HEK293T (cell line): ENCODE measurements around the gene S100Z.

Source experiments
- CTCF ChIA-PET: fragments of 350-600 bp; formaldehyde crosslinking; extraction: SDS; loops from one replicate; lab custom pipeline; 2021; ENCODE audit warnings: antibody characterized with exemption, inconsistent platforms; lab: Yijun Ruan, JAX
- POLR2A ChIA-PET: fragments of 350-600 bp; formaldehyde crosslinking; extraction: SDS; loops from one replicate; lab custom pipeline; 2020; ENCODE audit warnings: antibody characterized with exemption, inconsistent platforms; lab: Yijun Ruan, JAX
- DNase-seq: peaks from one replicate; pipeline ENCODE4 v3.0.0; 2012; ENCODE audit warnings: mixed read lengths; ENCODE audit errors: extremely low spot score
- ARNT ChIP-seq: fragments of 450-650 bp; IDR thresholded peaks from 2 replicates; pipeline ENCODE4 v1.6.1; 2017; ENCODE audit warnings: mild to moderate bottlenecking
- BHLHE40 ChIP-seq: fragments of 450-650 bp; IDR thresholded peaks from 2 replicates; pipeline ENCODE4 v1.6.1; 2016; ENCODE audit warnings: mild to moderate bottlenecking, moderate library complexity, borderline replicate concordance
- CTBP1 ChIP-seq: fragments of 450-650 bp; IDR thresholded peaks from 2 replicates; pipeline ENCODE4 v1.6.1; 2016; ENCODE audit warnings: borderline replicate concordance
- ELF4 ChIP-seq: fragments of 450-650 bp; IDR thresholded peaks from 2 replicates; pipeline ENCODE4 v1.6.1; 2017; ENCODE audit warnings: antibody characterized with exemption
- FOXA1 ChIP-seq: fragments of 450-650 bp; IDR thresholded peaks from 2 replicates; pipeline ENCODE4 v1.6.1; 2016; ENCODE audit warnings: mild to moderate bottlenecking
- FOXK2 ChIP-seq: fragments of 450-650 bp; IDR thresholded peaks from 2 replicates; pipeline ENCODE4 v1.6.1; 2016; ENCODE audit warnings: mild to moderate bottlenecking
- FOXM1 ChIP-seq: fragments of 450-650 bp; IDR thresholded peaks from 2 replicates; pipeline ENCODE4 v1.6.1; 2017; ENCODE audit warnings: mild to moderate bottlenecking, borderline replicate concordance
- HDGF ChIP-seq: fragments of 450-650 bp; IDR thresholded peaks from 2 replicates; pipeline ENCODE4 v1.6.1; 2017; ENCODE audit warnings: antibody characterized with exemption, borderline replicate concordance
- L3MBTL2 ChIP-seq: fragments of 450-650 bp; conservative IDR thresholded peaks from 2 replicates; pipeline ENCODE4 v1.6.1; 2016; ENCODE audit warnings: mild to moderate bottlenecking
- LEF1 ChIP-seq: fragments of 450-650 bp; IDR thresholded peaks from 2 replicates; pipeline ENCODE4 v1.6.1; 2017; ENCODE audit warnings: mild to moderate bottlenecking, borderline replicate concordance
- NFRKB ChIP-seq: fragments of 450-650 bp; IDR thresholded peaks from 2 replicates; pipeline ENCODE4 v1.6.1; 2016; ENCODE audit warnings: mild to moderate bottlenecking, moderate library complexity
- PKNOX1 ChIP-seq: fragments of 450-650 bp; IDR thresholded peaks from 2 replicates; pipeline ENCODE4 v1.6.1; 2016
- SP1 ChIP-seq: fragments of 450-650 bp; IDR thresholded peaks from 2 replicates; pipeline ENCODE4 v1.6.1; 2017
- SUZ12 ChIP-seq: fragments of 450-650 bp; IDR thresholded peaks from 2 replicates; pipeline ENCODE4 v1.6.1; 2016; ENCODE audit warnings: mild to moderate bottlenecking
- TARDBP ChIP-seq: fragments of 450-650 bp; IDR thresholded peaks from 2 replicates; pipeline ENCODE4 v1.6.1; 2016
- ZNF384 ChIP-seq: fragments of 450-650 bp; IDR thresholded peaks from 2 replicates; pipeline ENCODE4 v1.6.1; 2016

S100Z gene

GRCh38 chr5:76861612-76862011 is 11.8 kb downstream of the S100Z start:
- CTCF ChIA-PET: no interaction called here
- DNase-seq: no peak
- POLR2A ChIA-PET: no interaction called here
- TF ChIP-seq L3MBTL2 (no peak), HDGF (no peak), FOXA1 (no peak), CTBP1 (no peak), ELF4 (no peak), FOXM1 (no peak)

- TF ChIP-seq ARNT (no peak), ELF4 (no peak), FOXK2 (no peak), L3MBTL2 (no peak), FOXA1 (no peak), ZNF384 (no peak), TARDBP (no peak), BHLHE40 (no peak), SP1 (no peak), NFRKB (no peak), FOXM1 (no peak), PKNOX1 (no peak), CTBP1 (no peak), HDGF (no peak), LEF1 (no peak), SUZ12 (no peak)
- POLR2A ChIA-PET: interaction anchor here (0.5 kb wide), 1 partner anchor 17 kb away, joined by 3 read pairs; no protein-coding TSS in a partner anchor
- CTCF ChIA-PET: no interaction called here
- DNase-seq: no peak
These were observed 13.2 kb downstream of the S100Z start for GRCh38 chr5:76863001-76863400.

- ChIA-PET CTCF (interaction anchor here (0.6 kb wide), 1 partner anchor 150 kb away, joined by 3 read pairs; no protein-coding TSS in a partner anchor), POLR2A (no interaction called here)
- no peak for DNase-seq
- TF ChIP-seq BHLHE40 (no peak), LEF1 (no peak), CTBP1 (no peak), SUZ12 (no peak), FOXA1 (no peak), TARDBP (no peak), ZNF384 (no peak), L3MBTL2 (no peak), PKNOX1 (no peak), NFRKB (no peak), ELF4 (no peak), SP1 (no peak)
These were observed 16.7 kb downstream of the S100Z start for GRCh38 chr5:76866503-76866902.

GRCh38 chr5:76867038-76867437 is 17.2 kb downstream of the S100Z start:
- TF ChIP-seq LEF1: no peak
- no peak for TF ChIP-seq FOXM1
- TF ChIP-seq HDGF: no peak
- TF ChIP-seq FOXK2: no peak
- TF ChIP-seq ELF4: no peak
- no peak for TF ChIP-seq PKNOX1
- no peak for TF ChIP-seq CTBP1
- TF ChIP-seq FOXA1: no peak
- TF ChIP-seq SUZ12: no peak
- no peak for TF ChIP-seq L3MBTL2
- TF ChIP-seq BHLHE40: no peak
- no peak for TF ChIP-seq TARDBP
- TF ChIP-seq SP1: no peak
- TF ChIP-seq NFRKB: no peak
- no peak for TF ChIP-seq ARNT
- TF ChIP-seq ZNF384: no peak
- ChIA-PET CTCF (interaction anchor here (0.6 to 1.1 kb wide), 2 partner anchors 149 to 150 kb away, joined by 3 to 5 read pairs; no protein-coding TSS in a partner anchor), POLR2A (no interaction called here)
- DNase-seq: no peak

GRCh38 chr5:76867827-76868693 is 18.2 kb downstream of the S100Z start:
- DNase-seq: peak; percentile 68
- TF ChIP-seq CTBP1: no peak
- TF ChIP-seq SUZ12: no peak
- no peak for TF ChIP-seq BHLHE40
- no peak for TF ChIP-seq NFRKB
- no peak for TF ChIP-seq FOXA1
- TF ChIP-seq ARNT: no peak
- no peak for TF ChIP-seq PKNOX1
- no peak for TF ChIP-seq L3MBTL2
- TF ChIP-seq ELF4: no peak
- no peak for TF ChIP-seq LEF1
- no peak for TF ChIP-seq SP1
- no peak for TF ChIP-seq TARDBP
- TF ChIP-seq FOXM1: no peak
- no peak for TF ChIP-seq HDGF
- TF ChIP-seq ZNF384: no peak
- TF ChIP-seq FOXK2: no peak
- POLR2A ChIA-PET: no interaction called here
- CTCF ChIA-PET: interaction anchor here (0.7 to 1.1 kb wide), 4 partner anchors 149 to 691 kb away, joined by 3 to 5 read pairs (median 4); no protein-coding TSS in a partner anchor
